SU-DHL-6 (cell line): ENCODE data around the gene CDH13.

Experiments used
- CTCF ChIP-seq: fragments of 200-600 bp; sonication (generic); IDR thresholded peaks from one replicate; pipeline ENCODE4 v1.5.1; 2017; ENCODE audit warnings: antibody characterized with exemption, mild to moderate bottlenecking, low read length, moderate library complexity; ENCODE audit not compliant: insufficient read depth, poor library complexity, severe bottlenecking
- EZH2phosphoT487 ChIP-seq: fragments of 200-600 bp; sonication (generic), shearing (Covaris generic); conservative IDR thresholded peaks from 2 replicates; pipeline ENCODE4 v1.6.1; 2018; ENCODE audit warnings: mild to moderate bottlenecking, antibody characterized with exemption, low read length, moderate library complexity, mixed read lengths

GRCh38 chr16:82957212-82957611 is 330.4 kb downstream of the CDH13 start:
- TF ChIP-seq CTCF (no peak), EZH2phosphoT487 (no peak)
